Keratinocyte (primary cell): ENCODE data around the gene ZNF74. TPM values are rescaled to one million over a fixed set of nuclear protein-coding genes. Genes with fewer than 3 reads are reported as not detected.

Experiments used
- DNase-seq: peaks from one replicate; pipeline ENCODE4 v3.0.0-alpha.2; 2011; ENCODE audit warnings: low read depth, missing footprints, low spot score
- FAIRE-seq: peaks from 2 replicates; lab custom pipeline; 2011; peaks lifted over from hg19 to GRCh38; lab: Jason Lieb, UNC
- H2AFZ ChIP-seq: 2 replicates; pipeline ENCODE4 v1.6.0; 2012; ENCODE audit warnings: low read length, control low read depth, inconsistent platforms; ENCODE audit not compliant: control insufficient read depth
- H3K27ac ChIP-seq: 2 replicates; pipeline ENCODE4 v1.5.1; 2011; ENCODE audit warnings: low read length; ENCODE audit not compliant: control insufficient read depth, insufficient read depth
- H3K27me3 ChIP-seq: 3 replicates; pipeline ENCODE4 v1.6.0; 2011; ENCODE audit warnings: low read length; ENCODE audit not compliant: control insufficient read depth, insufficient read depth; ENCODE audit errors: extremely low read depth
- H3K36me3 ChIP-seq, 2 experiments: 2 replicates in 1 of 2; 3 replicates in 1 of 2; pipeline ENCODE4 v1.5.1; 2011; ENCODE audit warnings: low read length in 2 of 2, mild to moderate bottlenecking in 1 of 2; ENCODE audit not compliant: control insufficient read depth in 2 of 2, insufficient read depth in 2 of 2; ENCODE audit errors: extremely low read depth in 1 of 2
- H3K4me1 ChIP-seq: 3 replicates; pipeline ENCODE4 v1.5.1; 2011; ENCODE audit warnings: low read length; ENCODE audit not compliant: control insufficient read depth, insufficient read depth; ENCODE audit errors: extremely low read depth
- H3K4me2 ChIP-seq: 3 replicates; pipeline ENCODE4 v1.6.0; 2011; ENCODE audit warnings: low read depth, low read length; ENCODE audit not compliant: control insufficient read depth, insufficient read depth; ENCODE audit errors: extremely low read depth
- H3K4me3 ChIP-seq, 3 experiments: fragments of 200-600 bp in 1 of 3; sonication (generic) in 1 of 3; 2 replicates in 2 of 3; 3 replicates in 1 of 3; pipeline ENCODE4 v1.5.1; 2011 to 2016; ENCODE audit warnings: low read length in 3 of 3, mild to moderate bottlenecking in 3 of 3, control low read depth in 2 of 3, inconsistent platforms in 1 of 3, low read depth in 1 of 3, mixed read lengths in 1 of 3, mixed run types in 1 of 3, moderate library complexity in 1 of 3; ENCODE audit not compliant: control insufficient read depth in 2 of 3, insufficient read depth in 2 of 3; ENCODE audit errors: extremely low read depth in 1 of 3
- H3K79me2 ChIP-seq: 2 replicates; pipeline ENCODE4 v1.6.0; 2012; ENCODE audit warnings: low read length; ENCODE audit not compliant: control insufficient read depth, insufficient read depth
- H3K9ac ChIP-seq: 3 replicates; pipeline ENCODE4 v1.6.0; 2011; ENCODE audit warnings: low read length; ENCODE audit not compliant: control insufficient read depth, insufficient read depth; ENCODE audit errors: extremely low read depth
- H3K9me1 ChIP-seq: 3 replicates; pipeline ENCODE4 v1.6.0; 2011; ENCODE audit warnings: low read length; ENCODE audit not compliant: control insufficient read depth, insufficient read depth; ENCODE audit errors: extremely low read depth
- H3K9me3 ChIP-seq: 2 replicates; pipeline ENCODE4 v1.5.1; 2012; ENCODE audit warnings: low read depth, low read length; ENCODE audit not compliant: control insufficient read depth
- H4K20me1 ChIP-seq: 3 replicates; pipeline ENCODE4 v1.6.0; 2011; ENCODE audit warnings: low read length; ENCODE audit not compliant: control insufficient read depth, insufficient read depth; ENCODE audit errors: extremely low read depth
- CTCF ChIP-seq, 3 experiments: IDR thresholded peaks in 1 of 3; conservative IDR thresholded peaks in 1 of 3; optimal IDR thresholded peaks in 1 of 3; 2 replicates in 2 of 3; 3 replicates in 1 of 3; pipeline versions ENCODE3 to v1.5.1; 2011; ENCODE audit warnings: low read length in 3 of 3, mild to moderate bottlenecking in 3 of 3, moderate library complexity in 2 of 3, control low read depth in 1 of 3, inconsistent platforms in 1 of 3; ENCODE audit not compliant: insufficient read depth in 2 of 3; ENCODE audit errors: extremely low read depth in 1 of 3
- EZH2 ChIP-seq: IDR thresholded peaks from one replicate; pipeline ENCODE4 v1.6.1; 2012; ENCODE audit warnings: inconsistent platforms, mild to moderate bottlenecking, low read length, moderate library complexity
- dilution Hi-C: fragments of 300-500 bp; cut with MboI; formaldehyde crosslinking; loops from one replicate; pipeline ENCODE4 v1.7.0; 2020; ENCODE audit warnings: low sequenced_read_pairs; ENCODE audit not compliant: extremely low pct_ligation_motif_present
- polyA plus RNA-seq, 5 experiments: library from polyadenylated mRNA; depleted of rRNA in 3 of 5; stranded (reverse) in 3 of 5; stranded (forward) in 1 of 5; unstranded in 1 of 5; fragments of >200 nt; gene quantifications; 1 replicate in 1 of 5; 2 replicates in 3 of 5; 3 replicates in 1 of 5; pipeline versions ENCODE4 v1.2.1 to v1.2.3, GENCODE V29; 2011 to 2012; ENCODE audit warnings: missing spikeins in 2 of 5, low read depth in 1 of 5, low replicate concordance in 1 of 5

Gene ZNF74
- polyA plus RNA-seq, 1 donor (not counting 4 experiments of a cell fraction or from before 2014, with no cell fraction given): 5.2 TPM

GRCh38 chr22:20429254-20430100 is 35.5 kb downstream of the ZNF74 start:
- H3K4me2 ChIP-seq: peak overlapping the region; percentile 89
- H3K4me1 ChIP-seq: peaks cover 21% of the 10 kb centered on the region
- H3K9ac ChIP-seq: no peak overlapping the region
- peak overlapping the region; percentile 78 for H2AFZ ChIP-seq
- dilution Hi-C loops: no loop called here
- DNase-seq: peak; percentile 30
- H3K27me3 ChIP-seq: peaks cover 83% of the 10 kb centered on the region
- FAIRE-seq: no peak
- H3K36me3 ChIP-seq: no peaks in the 10 kb centered on the region
- H3K9me3 ChIP-seq: no peaks in the 10 kb centered on the region
- H3K27ac ChIP-seq: no peak overlapping the region
- H3K9me1 ChIP-seq: no peaks in the 10 kb centered on the region
- H3K4me3 ChIP-seq: peak overlapping the region; percentile 39 to 69 (median 67)
- H4K20me1 ChIP-seq: peaks cover 6% of the 10 kb centered on the region
- TF ChIP-seq EZH2 (no peak), CTCF (optimal IDR thresholded peaks at IDR 0.05 in 1 of 3, IDR thresholded peaks at IDR 0.05 in 1 of 3, conservative IDR thresholded peaks at IDR 0.05 in 1 of 3; ENCODE audit: extremely low read depth in 1 of 3, insufficient read depth in 2 of 3, low read length in 3 of 3) (no peak)
- no peaks in the 10 kb centered on the region for H3K79me2 ChIP-seq

GRCh38 chr22:20430101-20430719 is 36.3 kb downstream of the ZNF74 start:
- Histone ChIP-seq H3K27me3 (peaks cover 86% of the 10 kb centered on the region), H3K4me2 (peak overlapping the region; percentile 89), H3K27ac (no peak overlapping the region), H3K9me3 (no peaks in the 10 kb centered on the region), H3K9ac (no peak overlapping the region), H3K4me3 (peak overlapping the region in 2 of 3 experiments; percentile 48 to 67), H3K79me2 (no peaks in the 10 kb centered on the region), H3K4me1 (peaks cover 21% of the 10 kb centered on the region), H2AFZ (peak overlapping the region; percentile 23), H4K20me1 (peaks cover 6% of the 10 kb centered on the region), H3K36me3 (no peaks in the 10 kb centered on the region), H3K9me1 (no peaks in the 10 kb centered on the region)
- dilution Hi-C loops: no loop called here
- DNase-seq (no peak), FAIRE-seq (no peak)
- peak; percentile 96 for TF ChIP-seq EZH2
- no peak for TF ChIP-seq CTCF (optimal IDR thresholded peaks at IDR 0.05 in 1 of 3, IDR thresholded peaks at IDR 0.05 in 1 of 3, conservative IDR thresholded peaks at IDR 0.05 in 1 of 3; ENCODE audit: extremely low read depth in 1 of 3, insufficient read depth in 2 of 3, low read length in 3 of 3)
